HepG2 (cell line): ENCODE data around the gene DDC. TPM values are rescaled to one million over a fixed set of nuclear protein-coding genes. Genes with fewer than 3 reads are reported as not detected.

Experiments used
- ATAC-seq: fragments of 200-7000 bp; cut with Tn5 transposase; 3 replicates; pipeline ENCODE4 v1.9.1; 2020; ENCODE audit warnings: mild to moderate bottlenecking, moderate library complexity
- BruUV-seq: library from RNA; stranded (reverse); fragments of 400-500 nt; replicated peaks from 2 replicates; lab custom pipeline; 2021; lab: Mats Ljungman, UMichigan
- CTCF ChIA-PET: fragments of 300-600 bp; formaldehyde crosslinking; extraction: SDS; loops from one replicate; lab custom pipeline; 2021; ENCODE audit warnings: low total read pairs, inconsistent platforms, low intra/inter-chr PET ratio; lab: Yijun Ruan, JAX
- POLR2A ChIA-PET: fragments of 350-600 bp; sonication (Branson Sonifier 250); formaldehyde crosslinking; loops from one replicate; lab custom pipeline; 2020; ENCODE audit warnings: antibody characterized with exemption, inconsistent platforms; lab: Yijun Ruan, JAX
- DNase-seq: peaks from one replicate; pipeline ENCODE4 v3.0.0-alpha.2; 2015; ENCODE audit warnings: low spot score
- FAIRE-seq: peaks from 3 replicates; lab custom pipeline; 2011; peaks lifted over from hg19 to GRCh38; lab: Jason Lieb, UNC
- H2AFZ ChIP-seq: one replicate; pipeline ENCODE4 v1.6.1; 2011; ENCODE audit warnings: low read length, inconsistent platforms
- H3K27ac ChIP-seq: fragments of 300-600 bp; 3 replicates; pipeline ENCODE4 v1.8.0; 2011; ENCODE audit warnings: mixed run types, mild to moderate bottlenecking, mixed read lengths, low read length, inconsistent platforms; ENCODE audit not compliant: insufficient read depth; ENCODE audit errors: extremely low read length
- H3K27me3 ChIP-seq, 2 experiments: fragments of 200-600 bp in 1 of 2; 2 replicates in 1 of 2; 3 replicates in 1 of 2; pipeline versions ENCODE4 v1.6.0 to v1.8.0; 2011; ENCODE audit warnings: low read length in 2 of 2, mild to moderate bottlenecking in 2 of 2, moderate library complexity in 2 of 2, inconsistent platforms in 1 of 2; ENCODE audit not compliant: insufficient read depth in 2 of 2, control insufficient read depth in 1 of 2
- H3K36me3 ChIP-seq, 2 experiments: fragments of 200-600 bp in 1 of 2; replicated peaks in 1 of 2; 2 replicates in 1 of 2; 3 replicates in 1 of 2; pipeline versions ENCODE4 v1.5.1 to v1.8.0; 2011; ENCODE audit warnings: low read length in 2 of 2, inconsistent platforms in 1 of 2; ENCODE audit not compliant: insufficient read depth in 2 of 2, control insufficient read depth in 1 of 2
- H3K4me1 ChIP-seq: 2 replicates; pipeline ENCODE4 v1.5.1; 2012; ENCODE audit warnings: low read length, inconsistent platforms; ENCODE audit not compliant: insufficient read depth
- H3K4me2 ChIP-seq: 2 replicates; pipeline ENCODE4 v1.6.0; 2011; ENCODE audit warnings: low read depth, low read length, inconsistent platforms
- H3K4me3 ChIP-seq, 3 experiments: fragments of 200-600 bp in 1 of 3; sonication (generic), shearing (Covaris generic) in 1 of 3; replicated peaks in 1 of 3; 2 replicates each; pipeline ENCODE4 v1.5.1; 2011 to 2016; ENCODE audit warnings: low read length in 3 of 3, inconsistent platforms in 2 of 3, low read depth in 2 of 3, mild to moderate bottlenecking in 2 of 3, control low read depth in 1 of 3, mixed read lengths in 1 of 3; ENCODE audit not compliant: insufficient read depth in 1 of 3
- H3K79me2 ChIP-seq: one replicate; pipeline ENCODE4 v1.6.1; 2011; ENCODE audit warnings: low read length, inconsistent platforms; ENCODE audit not compliant: insufficient read depth
- H3K9ac ChIP-seq: 2 replicates; pipeline ENCODE4 v1.6.0; 2011; ENCODE audit warnings: mild to moderate bottlenecking, low read depth, low read length, inconsistent platforms; ENCODE audit not compliant: insufficient read depth
- H3K9me3 ChIP-seq: 2 replicates; pipeline ENCODE4 v1.5.1; 2012; ENCODE audit warnings: mild to moderate bottlenecking, low read length
- H4K20me1 ChIP-seq: 2 replicates; pipeline ENCODE4 v1.6.0; 2011; ENCODE audit warnings: inconsistent platforms, mild to moderate bottlenecking, low read length, moderate library complexity; ENCODE audit not compliant: insufficient read depth
- CEBPG ChIP-seq: IDR thresholded peaks from 2 replicates; pipeline ENCODE4 v1.6.1; 2016
- FOXP1 ChIP-seq, 2 experiments: fragments of 450-650 bp in 1 of 2; IDR thresholded peaks; 2 replicates each; pipeline ENCODE4 v1.6.1; 2017 to 2018; ENCODE audit warnings: antibody characterized with exemption in 1 of 2
- GTF2F1 ChIP-seq: fragments of 150-350 bp; IDR thresholded peaks from 2 replicates; pipeline ENCODE4 v1.6.1; 2014; ENCODE audit warnings: low read length
- POGZ ChIP-seq: sonication (generic); formaldehyde crosslinking; IDR thresholded peaks from 2 replicates; pipeline ENCODE4 v1.4.0; 2020; ENCODE audit warnings: mild to moderate bottlenecking, missing genetic modification reagents
- SIX4 ChIP-seq: sonication (generic); formaldehyde crosslinking; IDR thresholded peaks from 2 replicates; pipeline ENCODE4 v1.4.0; 2020; ENCODE audit warnings: missing genetic modification reagents
- STAT5B ChIP-seq: sonication (generic); formaldehyde crosslinking; IDR thresholded peaks from 2 replicates; pipeline ENCODE4 v1.4.0; 2020; ENCODE audit warnings: missing genetic modification reagents
- TMF1 ChIP-seq: sonication (generic); formaldehyde crosslinking; IDR thresholded peaks from 2 replicates; pipeline ENCODE4 v1.8.1; 2022; ENCODE audit warnings: low read depth, missing genetic modification reagents
- ZKSCAN1 ChIP-seq: fragments of 150-350 bp; IDR thresholded peaks from 2 replicates; pipeline ENCODE4 v1.6.1; 2014; ENCODE audit warnings: low read length
- ZSCAN31 ChIP-seq: sonication (generic); formaldehyde crosslinking; IDR thresholded peaks from 2 replicates; pipeline ENCODE4 v1.5.0; 2020; ENCODE audit warnings: low read depth, mild to moderate bottlenecking, missing genetic modification reagents
- WGBS: methylation state at CpG from one replicate; pipeline ENCODE4 v1.1.6; 2017; ENCODE audit warnings: low lambda C conversion rate; 5-methylcytosine and 5-hydroxymethylcytosine counted together
- in situ Hi-C: cut with HindIII; loops from 2 replicates; pipeline ENCODE4 v1.10.0; 2017; ENCODE audit warnings: low pct_unique_long_range_greater_than_20kb; ENCODE audit not compliant: extremely low pct_ligation_motif_present
- intact Hi-C: fragments of 100-400 bp; cut with micrococcal nuclease; formaldehyde crosslinking; loops from one replicate; pipeline ENCODE4 v1.10.0; 2022; ENCODE audit not compliant: unreplicated experiment
- polyA plus RNA-seq, 8 experiments: library from polyadenylated mRNA; depleted of rRNA in 3 of 8; stranded (reverse) in 7 of 8; unstranded in 1 of 8; fragments of >200 nt; fragmentation: Illumina TruSeq in 4 of 8; extraction: Trizol in 4 of 8; gene quantifications; 2 replicates each; pipeline versions ENCODE4 v1.2.1 to v1.2.3, GENCODE V29; 2011 to 2016; ENCODE audit warnings: low read depth in 4 of 8, missing spikeins in 1 of 8, mixed read lengths in 1 of 8; ENCODE audit not compliant: insufficient read depth in 1 of 8
- total RNA-seq, 5 experiments: library from RNA; depleted of rRNA; stranded (reverse); fragments of >200 nt; fragmentation: Illumina TruSeq; extraction: Trizol; gene quantifications; 2 replicates each; pipeline ENCODE4 v1.2.3, GENCODE V29; 2016; ENCODE audit warnings: low read depth in 1 of 5
- TF ChIP-seq, protein P1 (sequence below): sonication (generic); formaldehyde crosslinking; IDR thresholded peaks from 2 replicates; pipeline ENCODE4 v1.4.0; 2020; ENCODE audit warnings: missing genetic modification reagents, borderline replicate concordance
- TF ChIP-seq, protein P2 (sequence below): sonication (generic); formaldehyde crosslinking; IDR thresholded peaks from 2 replicates; pipeline ENCODE4 v1.5.1; 2020; ENCODE audit warnings: missing genetic modification reagents, mild to moderate bottlenecking, borderline replicate concordance
- TF ChIP-seq, protein P3 (sequence below): sonication (generic); formaldehyde crosslinking; IDR thresholded peaks from one replicate; pipeline ENCODE4 v1.5.1; 2020; ENCODE audit warnings: mild to moderate bottlenecking, missing genetic modification reagents; ENCODE audit errors: not compliant biosample characterization
- TF ChIP-seq, protein P4 (sequence below): sonication (generic); formaldehyde crosslinking; IDR thresholded peaks from 2 replicates; pipeline ENCODE4 v1.5.0; 2020; ENCODE audit warnings: missing genetic modification reagents, mild to moderate bottlenecking, borderline replicate concordance

The DDC gene
- total and polyA plus RNA-seq, 2 of the 13 experiments (the other 11 are each of a cell fraction or from before 2014, with no cell fraction given): 11.7 to 93.3 TPM

DNA sequence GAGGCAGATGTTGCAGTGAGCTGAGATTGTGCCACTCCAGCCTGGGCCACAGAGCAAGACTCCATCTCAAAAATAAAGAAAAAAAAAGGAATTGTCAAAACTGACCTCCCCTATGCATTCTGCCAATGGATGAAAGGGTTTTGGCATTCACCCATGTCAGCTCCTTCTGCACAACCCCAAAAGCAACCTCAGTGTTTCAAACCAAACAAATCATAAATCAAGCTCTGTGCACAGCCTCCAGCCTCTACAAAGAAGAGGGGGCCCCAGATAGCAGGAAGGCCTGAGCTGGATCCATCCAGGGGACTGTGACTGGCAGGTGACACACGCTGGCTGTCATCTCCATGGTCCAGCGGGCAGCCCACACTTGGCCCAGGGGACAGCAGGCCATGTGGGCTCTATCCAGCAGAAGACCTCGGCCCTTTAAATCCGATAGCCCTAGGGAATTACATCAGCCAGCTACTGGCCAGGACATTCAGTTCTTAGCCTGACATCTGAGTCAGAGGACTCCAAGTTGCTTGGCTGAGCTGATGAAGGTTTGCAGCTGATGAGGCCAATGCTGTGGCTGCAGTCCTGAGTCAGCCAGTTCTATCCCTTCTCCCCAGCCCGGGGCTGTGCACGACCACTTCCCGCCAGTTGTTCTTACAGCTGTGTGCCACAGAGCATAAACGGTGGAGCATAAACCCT lies 63.1 kb downstream of the DDC start:
- Histone ChIP-seq H3K27ac (no peak overlapping the region), H3K36me3 (peaks cover 12 to 17% of the 10 kb centered on the region in 2 experiments; a peak in 3 of 5 replicates), H3K9ac (no peak overlapping the region), H3K4me1 (no peaks in the 10 kb centered on the region), H3K4me3 (no peak overlapping the region), H3K9me3 (no peaks in the 10 kb centered on the region), H3K4me2 (no peak overlapping the region)
- TF ChIP-seq GTF2F1: no peak
- TF ChIP-seq CEBPG: no peak
- no peak for TF ChIP-seq POGZ (CRISPR knock-in tag)
- TF ChIP-seq, protein P1, sequence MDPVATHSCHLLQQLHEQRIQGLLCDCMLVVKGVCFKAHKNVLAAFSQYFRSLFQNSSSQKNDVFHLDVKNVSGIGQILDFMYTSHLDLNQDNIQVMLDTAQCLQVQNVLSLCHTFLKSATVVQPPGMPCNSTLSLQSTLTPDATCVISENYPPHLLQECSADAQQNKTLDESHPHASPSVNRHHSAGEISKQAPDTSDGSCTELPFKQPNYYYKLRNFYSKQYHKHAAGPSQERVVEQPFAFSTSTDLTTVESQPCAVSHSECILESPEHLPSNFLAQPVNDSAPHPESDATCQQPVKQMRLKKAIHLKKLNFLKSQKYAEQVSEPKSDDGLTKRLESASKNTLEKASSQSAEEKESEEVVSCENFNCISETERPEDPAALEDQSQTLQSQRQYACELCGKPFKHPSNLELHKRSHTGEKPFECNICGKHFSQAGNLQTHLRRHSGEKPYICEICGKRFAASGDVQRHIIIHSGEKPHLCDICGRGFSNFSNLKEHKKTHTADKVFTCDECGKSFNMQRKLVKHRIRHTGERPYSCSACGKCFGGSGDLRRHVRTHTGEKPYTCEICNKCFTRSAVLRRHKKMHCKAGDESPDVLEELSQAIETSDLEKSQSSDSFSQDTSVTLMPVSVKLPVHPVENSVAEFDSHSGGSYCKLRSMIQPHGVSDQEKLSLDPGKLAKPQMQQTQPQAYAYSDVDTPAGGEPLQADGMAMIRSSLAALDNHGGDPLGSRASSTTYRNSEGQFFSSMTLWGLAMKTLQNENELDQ: no peak
- TF ChIP-seq, protein P2, sequence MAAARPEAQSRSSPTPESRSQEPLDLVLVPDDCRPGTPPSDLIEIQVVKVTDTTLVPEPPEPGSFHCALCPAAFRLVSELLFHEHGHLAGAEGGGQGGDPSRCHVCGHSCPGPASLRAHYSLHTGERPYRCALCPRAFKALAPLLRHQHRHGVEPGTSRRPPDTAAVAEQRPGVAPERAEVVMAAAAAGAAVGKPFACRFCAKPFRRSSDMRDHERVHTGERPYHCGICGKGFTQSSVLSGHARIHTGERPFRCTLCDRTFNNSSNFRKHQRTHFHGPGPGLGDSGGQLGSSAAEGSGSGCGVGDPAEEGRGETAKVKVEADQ (CRISPR knock-in tag): no peak
- TF ChIP-seq ZSCAN31 (CRISPR knock-in tag): no peak
- TF ChIP-seq ZKSCAN1: no peak
- no peak for TF ChIP-seq TMF1
- TF ChIP-seq FOXP1 (IDR thresholded peaks at IDR 0.05): no peak
- TF ChIP-seq FOXP1 (CRISPR knock-in tag; IDR thresholded peaks at IDR 0.05): no peak
- TF ChIP-seq, protein P3, sequence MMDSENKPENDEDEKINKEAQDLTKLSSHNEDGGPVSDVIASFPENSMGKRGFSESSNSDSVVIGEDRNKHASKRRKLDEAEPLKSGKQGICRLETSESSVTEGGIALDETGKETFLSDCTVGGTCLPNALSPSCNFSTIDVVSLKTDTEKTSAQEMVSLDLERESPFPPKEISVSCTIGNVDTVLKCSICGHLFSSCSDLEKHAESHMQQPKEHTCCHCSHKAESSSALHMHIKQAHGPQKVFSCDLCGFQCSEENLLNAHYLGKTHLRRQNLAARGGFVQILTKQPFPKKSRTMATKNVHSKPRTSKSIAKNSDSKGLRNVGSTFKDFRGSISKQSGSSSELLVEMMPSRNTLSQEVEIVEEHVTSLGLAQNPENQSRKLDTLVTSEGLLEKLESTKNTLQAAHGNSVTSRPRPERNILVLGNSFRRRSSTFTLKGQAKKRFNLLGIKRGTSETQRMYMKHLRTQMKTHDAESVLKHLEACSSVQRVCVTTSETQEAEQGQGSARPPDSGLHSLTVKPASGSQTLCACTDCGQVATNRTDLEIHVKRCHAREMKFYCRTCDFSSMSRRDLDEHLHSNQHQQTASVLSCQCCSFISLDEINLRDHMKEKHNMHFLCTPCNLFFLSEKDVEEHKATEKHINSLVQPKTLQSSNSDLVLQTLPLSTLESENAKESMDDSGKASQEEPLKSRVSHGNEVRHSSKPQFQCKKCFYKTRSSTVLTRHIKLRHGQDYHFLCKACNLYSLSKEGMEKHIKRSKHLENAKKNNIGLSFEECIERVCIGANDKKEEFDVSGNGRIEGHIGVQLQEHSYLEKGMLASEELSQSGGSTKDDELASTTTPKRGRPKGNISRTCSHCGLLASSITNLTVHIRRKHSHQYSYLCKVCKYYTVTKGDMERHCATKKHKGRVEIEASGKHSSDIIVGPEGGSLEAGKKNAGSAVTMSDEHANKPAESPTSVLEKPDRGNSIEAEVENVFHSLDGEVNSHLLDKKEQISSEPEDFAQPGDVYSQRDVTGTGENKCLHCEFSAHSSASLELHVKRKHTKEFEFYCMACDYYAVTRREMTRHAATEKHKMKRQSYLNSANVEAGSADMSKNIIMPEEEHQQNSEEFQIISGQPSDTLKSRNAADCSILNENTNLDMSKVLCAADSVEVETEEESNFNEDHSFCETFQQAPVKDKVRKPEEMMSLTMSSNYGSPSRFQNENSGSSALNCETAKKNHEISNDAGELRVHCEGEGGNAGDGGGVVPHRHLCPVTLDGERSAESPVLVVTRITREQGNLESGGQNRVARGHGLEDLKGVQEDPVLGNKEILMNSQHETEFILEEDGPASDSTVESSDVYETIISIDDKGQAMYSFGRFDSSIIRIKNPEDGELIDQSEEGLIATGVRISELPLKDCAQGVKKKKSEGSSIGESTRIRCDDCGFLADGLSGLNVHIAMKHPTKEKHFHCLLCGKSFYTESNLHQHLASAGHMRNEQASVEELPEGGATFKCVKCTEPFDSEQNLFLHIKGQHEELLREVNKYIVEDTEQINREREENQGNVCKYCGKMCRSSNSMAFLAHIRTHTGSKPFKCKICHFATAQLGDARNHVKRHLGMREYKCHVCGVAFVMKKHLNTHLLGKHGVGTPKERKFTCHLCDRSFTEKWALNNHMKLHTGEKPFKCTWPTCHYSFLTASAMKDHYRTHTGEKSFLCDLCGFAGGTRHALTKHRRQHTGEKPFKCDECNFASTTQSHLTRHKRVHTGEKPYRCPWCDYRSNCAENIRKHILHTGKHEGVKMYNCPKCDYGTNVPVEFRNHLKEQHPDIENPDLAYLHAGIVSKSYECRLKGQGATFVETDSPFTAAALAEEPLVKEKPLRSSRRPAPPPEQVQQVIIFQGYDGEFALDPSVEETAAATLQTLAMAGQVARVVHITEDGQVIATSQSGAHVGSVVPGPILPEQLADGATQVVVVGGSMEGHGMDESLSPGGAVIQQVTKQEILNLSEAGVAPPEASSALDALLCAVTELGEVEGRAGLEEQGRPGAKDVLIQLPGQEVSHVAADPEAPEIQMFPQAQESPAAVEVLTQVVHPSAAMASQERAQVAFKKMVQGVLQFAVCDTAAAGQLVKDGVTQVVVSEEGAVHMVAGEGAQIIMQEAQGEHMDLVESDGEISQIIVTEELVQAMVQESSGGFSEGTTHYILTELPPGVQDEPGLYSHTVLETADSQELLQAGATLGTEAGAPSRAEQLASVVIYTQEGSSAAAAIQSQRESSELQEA (CRISPR knock-in tag): no peak
- no peak for TF ChIP-seq STAT5B (CRISPR knock-in tag)
- TF ChIP-seq, protein P4, sequence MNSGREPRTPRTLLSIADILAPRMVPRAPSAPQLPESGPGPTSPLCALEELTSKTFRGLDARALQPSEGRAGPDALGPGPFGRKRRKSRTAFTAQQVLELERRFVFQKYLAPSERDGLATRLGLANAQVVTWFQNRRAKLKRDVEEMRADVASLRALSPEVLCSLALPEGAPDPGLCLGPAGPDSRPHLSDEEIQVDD: no peak
- no peak for TF ChIP-seq SIX4 (CRISPR knock-in tag)
- TF ChIP-seq, all 625 proteins: peak for 0
- intact Hi-C loops (no loop called here), in situ Hi-C loops (no loop called here)
- Histone ChIP-seq H4K20me1 (no peaks in the 10 kb centered on the region), H3K79me2 (no peaks in the 10 kb centered on the region), H3K27me3 (no peaks in the 10 kb centered on the region), H2AFZ (no peak overlapping the region)
- WGBS: 83% methylated on average over 1 of the region's 8 CpGs
- DNase-seq (no peak), ATAC-seq (no peak), FAIRE-seq (no peak)
- ChIA-PET POLR2A (no interaction called here), CTCF (no interaction called here)
- no TSS peak for BruUV-seq
